Kidney (tissue), 14 donors: ENCODE results near the gene SEZ6L. TPM values are rescaled to one million over a fixed set of nuclear protein-coding genes. Genes with fewer than 3 reads are reported as not detected.

Experiments used
- DNase-seq, 5 donors: peaks; one replicate each; pipeline ENCODE4 v3.0.0-alpha.2; 2013 to 2020
- FAIRE-seq: peaks from 2 replicates; lab custom pipeline; 2012; peaks lifted over from hg19 to GRCh38; lab: Jason Lieb, UNC
- H3K27ac ChIP-seq, 2 donors: one replicate each; pipeline ENCODE4 v1.7.0; 2013; ENCODE audit warnings: low read depth in 2 of 2, low read length in 2 of 2, inconsistent platforms in 1 of 2
- H3K27me3 ChIP-seq: one replicate; pipeline ENCODE4 v1.7.1; 2013; ENCODE audit warnings: low read length, inconsistent platforms; ENCODE audit not compliant: control insufficient read depth, insufficient read depth
- H3K36me3 ChIP-seq, 3 donors: one replicate each; pipeline versions ENCODE4 v1.7.0 to v1.7.1; 2013; ENCODE audit warnings: low read length in 3 of 3, control low read depth in 1 of 3, inconsistent platforms in 1 of 3; ENCODE audit not compliant: insufficient read depth in 3 of 3, control insufficient read depth in 2 of 3
- H3K4me1 ChIP-seq, 3 donors: one replicate each; pipeline versions ENCODE4 v1.7.0 to v1.7.1; 2013; ENCODE audit warnings: low read length in 3 of 3, inconsistent platforms in 1 of 3, low read depth in 1 of 3; ENCODE audit not compliant: control insufficient read depth in 2 of 3, insufficient read depth in 2 of 3
- H3K4me3 ChIP-seq, 3 donors: one replicate each; pipeline versions ENCODE4 v1.7.0 to v1.8.1; 2013; ENCODE audit warnings: low read length in 3 of 3, control low read depth in 1 of 3, inconsistent platforms in 1 of 3
- H3K9ac ChIP-seq, 3 donors: one replicate each; pipeline versions ENCODE4 v1.7.0 to v1.7.1; 2013; ENCODE audit warnings: low read length in 3 of 3, control low read depth in 1 of 3, inconsistent platforms in 1 of 3
- H3K9me3 ChIP-seq, 3 donors: one replicate each; pipeline versions ENCODE4 v1.7.0 to v1.7.1; 2013; ENCODE audit warnings: low read length in 3 of 3, control low read depth in 1 of 3, inconsistent platforms in 1 of 3; ENCODE audit not compliant: control insufficient read depth in 2 of 3, insufficient read depth in 1 of 3
- CTCF ChIP-seq: IDR thresholded peaks from 3 replicates; pipeline ENCODE4 v1.5.1; 2012; ENCODE audit warnings: mild to moderate bottlenecking, moderate library complexity, borderline replicate concordance; ENCODE audit not compliant: insufficient read depth; ENCODE audit errors: extremely low read depth
- intact Hi-C: fragments of 100-400 bp; cut with DNase I; formaldehyde crosslinking; loops from one replicate; pipeline ENCODE4 v1.11.1; 2022
- polyA plus RNA-seq: library from polyadenylated mRNA; stranded (reverse); fragments of 350-450 nt; fragmentation: Illumina TruSeq; extraction: RNeasy Lipid Tissue Mini Kit (QIAGEN cat#74804); gene quantifications from one replicate; pipeline ENCODE4 v1.2.3, GENCODE V29; 2014; ENCODE audit warnings: low read depth, low replicate concordance; ENCODE audit not compliant: insufficient read depth
- total RNA-seq: library from RNA; stranded (reverse); fragmentation: NEBNext Ultra II Directional; extraction: Animal tissue kit (Norgen Biotek cat#: 25700); gene quantifications from one replicate; pipeline ENCODE4 v1.2.1, GENCODE V29; 2021
- donor health status: control.
- donor health status: control.
- donor health status: control.
- donor health status: control.
- donor health status: control.
- donor health status: DM: yes; HTN: yes; CAD: no.
- donor health status: Normal renal cell carcinoma (clear cell type).

The SEZ6L gene
- total and polyA plus RNA-seq, 2 donors from 2014 or later = 0.09 to 0.19 TPM

- H3K4me3 ChIP-seq = no peak overlapping the region
- no peak overlapping the region for H3K9ac ChIP-seq
- DNase-seq = no peak
- TF ChIP-seq CTCF = no peak
- intact Hi-C loops = no loop called here
- no peak overlapping the region for H3K27ac ChIP-seq
- no peaks in the 10 kb centered on the region for H3K36me3 ChIP-seq
- no peaks in the 10 kb centered on the region for H3K9me3 ChIP-seq
- H3K27me3 ChIP-seq = no peaks in the 10 kb centered on the region
- H3K4me1 ChIP-seq = no peaks in the 10 kb centered on the region
- no peak for FAIRE-seq
Observed at GRCh38 chr22:26322179-26322905, 153.1 kb downstream of the SEZ6L start.

DNA sequence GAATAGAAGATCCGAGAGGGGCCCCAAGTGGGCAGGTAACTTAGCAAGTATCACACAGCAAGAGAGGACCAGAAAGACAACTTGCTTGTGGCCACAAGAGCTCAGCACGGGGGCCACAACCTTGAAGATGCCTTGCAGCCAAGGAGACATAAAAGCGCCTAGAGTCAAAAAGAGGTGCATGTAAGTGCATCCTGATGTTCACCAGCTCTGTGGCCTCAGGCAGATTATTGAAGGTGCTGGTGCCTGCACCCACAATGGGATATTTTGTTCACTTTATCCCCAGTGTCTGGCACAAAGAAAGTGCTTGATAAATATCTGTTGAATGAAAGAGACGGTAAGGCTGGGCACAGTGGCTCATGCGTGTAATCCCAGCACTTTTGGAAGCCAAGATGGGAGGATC is 153.8 kb downstream of the SEZ6L start:
- FAIRE-seq = no peak
- TF ChIP-seq CTCF = no peak
- H3K27ac ChIP-seq = no peak overlapping the region
- H3K4me1 ChIP-seq = no peaks in the 10 kb centered on the region
- H3K27me3 ChIP-seq = no peaks in the 10 kb centered on the region
- H3K9me3 ChIP-seq = no peaks in the 10 kb centered on the region
- H3K9ac ChIP-seq = no peak overlapping the region
- no peak overlapping the region for H3K4me3 ChIP-seq
- no peaks in the 10 kb centered on the region for H3K36me3 ChIP-seq
- DNase-seq = no peak
- intact Hi-C loops = no loop called here

DNA sequence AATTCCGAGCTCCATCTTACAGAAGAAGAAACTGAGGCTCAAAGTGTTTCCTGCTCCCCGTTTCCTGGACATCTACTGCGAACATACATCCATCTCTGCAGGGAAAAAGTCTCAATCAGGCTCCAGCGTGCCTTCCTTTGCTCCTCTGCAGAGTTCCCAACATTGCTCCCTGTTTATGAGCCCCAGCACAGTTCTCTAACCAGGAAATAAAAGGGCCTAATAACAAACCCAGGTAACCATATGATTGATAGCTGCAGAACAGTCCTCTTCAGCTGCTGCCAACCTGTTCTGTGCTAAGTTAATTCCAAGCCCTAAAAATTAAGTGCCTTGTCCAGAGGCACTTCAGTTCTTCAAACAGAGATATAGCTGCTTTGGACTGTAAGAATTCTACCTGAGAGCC is 154.9 kb downstream of the SEZ6L start:
- H3K27me3 ChIP-seq = no peaks in the 10 kb centered on the region
- H3K9me3 ChIP-seq = no peaks in the 10 kb centered on the region
- intact Hi-C loops = no loop called here
- no peaks in the 10 kb centered on the region for H3K4me1 ChIP-seq
- DNase-seq (no peak), FAIRE-seq (no peak)
- no peak overlapping the region for H3K27ac ChIP-seq
- no peaks in the 10 kb centered on the region for H3K36me3 ChIP-seq
- TF ChIP-seq CTCF = no peak
- no peak overlapping the region for H3K4me3 ChIP-seq
- no peak overlapping the region for H3K9ac ChIP-seq

DNA sequence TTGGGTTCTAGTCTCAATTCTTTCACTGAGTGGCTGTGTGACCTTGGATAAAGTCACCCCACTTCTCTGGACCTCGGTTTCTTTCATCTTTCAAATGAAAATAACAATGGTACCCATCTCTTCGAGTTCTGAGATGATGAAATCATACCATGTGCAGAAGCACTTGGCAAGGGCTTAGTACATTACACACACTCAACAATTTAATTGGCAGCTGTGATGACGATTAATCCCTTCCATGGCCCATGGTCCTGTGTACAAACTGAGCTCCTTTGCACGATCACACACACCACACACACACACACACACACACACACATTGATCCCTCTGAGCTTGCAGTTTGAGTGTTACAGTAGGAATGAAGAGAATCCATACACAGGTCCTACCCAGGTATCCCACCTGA is 156.4 kb downstream of the SEZ6L start:
- DNase-seq (no peak), FAIRE-seq (no peak)
- no peak overlapping the region for H3K9ac ChIP-seq
- no peaks in the 10 kb centered on the region for H3K27me3 ChIP-seq
- no peaks in the 10 kb centered on the region for H3K36me3 ChIP-seq
- no peaks in the 10 kb centered on the region for H3K9me3 ChIP-seq
- intact Hi-C loops = no loop called here
- TF ChIP-seq CTCF = no peak
- H3K4me3 ChIP-seq = no peak overlapping the region
- no peak overlapping the region for H3K27ac ChIP-seq
- H3K4me1 ChIP-seq = no peaks in the 10 kb centered on the region
